Activated naive CD4-positive, alpha-beta T cell (primary cell): Measurements from ENCODE around the gene YWHAQ.
"Not testable (repeated sequence)": the region's sequence is repeated elsewhere in the genome, so short reads cannot be mapped to it uniquely, and the experiment has no call there.

Experiments
- DNase-seq, 4 experiments: peaks; one replicate each; lab custom pipeline; 2025; lab: John Stamatoyannopoulos, UW

Gene YWHAQ

GRCh38 chr2:9594366-9595054, 36.3 kb downstream of the YWHAQ start:
- DNase-seq, result no peak

GRCh38 chr2:9593925-9594324, 36.9 kb downstream of the YWHAQ start:
- no peak for DNase-seq

GRCh38 chr2:9592699-9593098, 38.1 kb downstream of the YWHAQ start:
- DNase-seq, result no peak

- no peak for DNase-seq
Measured at GRCh38 chr2:9590641-9591040, 40.2 kb downstream of the YWHAQ start.

- no peak for DNase-seq
Measured at GRCh38 chr2:9586465-9586864, 44.3 kb downstream of the YWHAQ start.

- no peak for DNase-seq
Measured at GRCh38 chr2:9585486-9585885, 45.3 kb downstream of the YWHAQ start.

GRCh38 chr2:9584902-9585301, 45.9 kb downstream of the YWHAQ start:
- DNase-seq, result not testable (repeated sequence)

- no peak for DNase-seq
Measured at GRCh38 chr2:9582624-9583023, 48.2 kb downstream of the YWHAQ start.

GRCh38 chr2:9578467-9579235, 52.1 kb downstream of the YWHAQ start:
- DNase-seq, result no peak

GRCh38 chr2:9574331-9574730, 56.5 kb downstream of the YWHAQ start:
- DNase-seq, result no peak

GRCh38 chr2:9573840-9574239, 57.0 kb downstream of the YWHAQ start:
- no peak for DNase-seq

GRCh38 chr2:9573013-9573720, 57.6 kb downstream of the YWHAQ start:
- no peak for DNase-seq

- no peak for DNase-seq
Measured at GRCh38 chr2:9570182-9571060, 60.4 kb downstream of the YWHAQ start.

GRCh38 chr2:9565436-9566153, 65.2 kb downstream of the YWHAQ start:
- no peak for DNase-seq

- DNase-seq, result no peak
Measured at GRCh38 chr2:9560628-9561027, 70.2 kb downstream of the YWHAQ start.

- DNase-seq, result no peak
Measured at GRCh38 chr2:9558948-9559381, 71.8 kb downstream of the YWHAQ start.

- DNase-seq, result peak in 2 of 4 experiments; percentile 11 to 22
Measured at GRCh38 chr2:9556121-9556743, 74.6 kb downstream of the YWHAQ start.

GRCh38 chr2:9555297-9556120, 75.3 kb downstream of the YWHAQ start, which contains the start of gene ADAM17:
ADAM17 (minus strand) TSS chr2:9555830; CDS start chr2:9555605, 225 bp downstream.
- peak; percentile 31 to 78 (median 63) for DNase-seq

GRCh38 chr2:9554921-9555296, 75.9 kb downstream of the YWHAQ start:
- no peak for DNase-seq
